Neural cell (in vitro differentiated cells): ENCODE data around the gene CYB561. TPM values are rescaled to one million over a fixed set of nuclear protein-coding genes. Genes with fewer than 3 reads are reported as not detected.
A peak's percentile ranks its signal among the peaks of the same experiment; 100 is the strongest.

Source experiments
- H2AFZ ChIP-seq: fragments of 200-600, 300-800 bp; sonication (generic), shearing (Covaris generic); 2 replicates; pipeline ENCODE4 v1.6.0; 2014; ENCODE audit warnings: low read depth, mild to moderate bottlenecking, antibody characterized with exemption, low read length, moderate library complexity
- H3F3A ChIP-seq: fragments of 200-600 bp; shearing (Covaris generic); 2 replicates; pipeline ENCODE4 v1.6.1; 2016; ENCODE audit warnings: mild to moderate bottlenecking, moderate library complexity, mixed read lengths, antibody characterized with exemption, low read length; ENCODE audit not compliant: insufficient read depth, poor library complexity, severe bottlenecking
- H3K27ac ChIP-seq: fragments of 200-600, 300-800 bp; sonication (generic), shearing (Covaris generic); 2 replicates; pipeline ENCODE4 v1.5.1; 2014; ENCODE audit warnings: mild to moderate bottlenecking, low read length, moderate library complexity
- H3K27me3 ChIP-seq: fragments of 300-800, 200-600 bp; sonication (generic), shearing (Covaris generic); 2 replicates; pipeline ENCODE4 v1.6.0; 2014; ENCODE audit warnings: mild to moderate bottlenecking, low read depth, low read length, moderate library complexity; ENCODE audit not compliant: insufficient read depth
- H3K36me3 ChIP-seq: fragments of 300-800, 200-600 bp; sonication (generic), shearing (Covaris generic); 2 replicates; pipeline ENCODE4 v1.5.1; 2014; ENCODE audit warnings: mild to moderate bottlenecking, antibody characterized with exemption, low read length, moderate library complexity; ENCODE audit not compliant: insufficient read depth
- H3K4me2 ChIP-seq: fragments of 300-800, 200-600 bp; sonication (generic), shearing (Covaris generic); 2 replicates; pipeline ENCODE4 v1.6.0; 2014; ENCODE audit warnings: mild to moderate bottlenecking, low read length
- H3K4me3 ChIP-seq: fragments of 300-800, 200-600 bp; sonication (generic), shearing (Covaris generic); 2 replicates; pipeline ENCODE4 v1.5.1; 2014; ENCODE audit warnings: mild to moderate bottlenecking, low read length, moderate library complexity
- H3K79me2 ChIP-seq: fragments of 200-600 bp; shearing (Covaris generic); replicated peaks from 2 replicates; pipeline ENCODE4 v1.6.0; 2014; ENCODE audit warnings: mild to moderate bottlenecking, low read length, moderate library complexity; ENCODE audit not compliant: insufficient read depth
- H3K9ac ChIP-seq: fragments of 300-800, 200-600 bp; sonication (generic), shearing (Covaris generic); 2 replicates; pipeline ENCODE4 v1.6.1; 2016; ENCODE audit warnings: mild to moderate bottlenecking, low read length, mixed read lengths
- H3K9me2 ChIP-seq: fragments of 200-600 bp; shearing (Covaris generic); 2 replicates; pipeline ENCODE4 v1.6.1; 2016; ENCODE audit warnings: mild to moderate bottlenecking, low read length, mixed read lengths; ENCODE audit not compliant: insufficient read depth
- H3K9me3 ChIP-seq: fragments of 200-600, 300-800 bp; sonication (generic), shearing (Covaris generic); 2 replicates; pipeline ENCODE4 v1.6.1; 2016; ENCODE audit warnings: mild to moderate bottlenecking, mixed run types, low read length, moderate library complexity, mixed read lengths
- H4K20me1 ChIP-seq: fragments of 200-600 bp; shearing (Covaris generic); 2 replicates; pipeline ENCODE4 v1.6.1; 2016; ENCODE audit warnings: mild to moderate bottlenecking, mixed run types; ENCODE audit not compliant: insufficient read depth
- CTCF ChIP-seq: fragments of 450-650 bp; IDR thresholded peaks from 2 replicates; pipeline ENCODE4 v1.5.1; 2014; ENCODE audit warnings: antibody characterized with exemption, mild to moderate bottlenecking, moderate library complexity; ENCODE audit not compliant: poor library complexity, severe bottlenecking
- EP300 ChIP-seq: fragments of 450-650 bp; conservative IDR thresholded peaks from 2 replicates; pipeline ENCODE4 v1.6.1; 2014; ENCODE audit warnings: antibody characterized with exemption, mild to moderate bottlenecking, moderate library complexity; ENCODE audit not compliant: poor library complexity, severe bottlenecking
- EZH2 ChIP-seq: fragments of 200-600, 300-800 bp; shearing (Covaris generic), sonication (generic); IDR thresholded peaks from 2 replicates; pipeline ENCODE4 v1.6.1; 2014; ENCODE audit warnings: antibody characterized with exemption, low read length, borderline replicate concordance, mild to moderate bottlenecking; ENCODE audit not compliant: insufficient read depth, poor library complexity, severe bottlenecking
- POLR2AphosphoS5 ChIP-seq: IDR thresholded peaks from 2 replicates; pipeline ENCODE4 v1.6.1; 2012
- REST ChIP-seq: IDR thresholded peaks from 2 replicates; pipeline ENCODE4 v1.6.1; 2012; ENCODE audit warnings: borderline replicate concordance
- SMC3 ChIP-seq: fragments of 450-650 bp; conservative IDR thresholded peaks from 2 replicates; pipeline ENCODE4 v1.6.1; 2014; ENCODE audit warnings: antibody characterized with exemption, mild to moderate bottlenecking, moderate library complexity; ENCODE audit not compliant: poor library complexity
- polyA plus RNA-seq: library from polyadenylated mRNA; depleted of rRNA; stranded (reverse); fragments of >200 nt; gene quantifications from 2 replicates; pipeline ENCODE4 v1.2.3, GENCODE V29; 2014

CYB561 gene
- polyA plus RNA-seq, 1 donor from 2014 or later: 15.7 TPM

GRCh38 chr17:63426917-63427308, 19.2 kb downstream of the CYB561 start:
- no peaks in the 10 kb centered on the region for H3K79me2 ChIP-seq
- H3K9me2 ChIP-seq: no peaks in the 10 kb centered on the region
- H3K27me3 ChIP-seq: no peaks in the 10 kb centered on the region
- H3K4me2 ChIP-seq: no peak overlapping the region
- no peak overlapping the region for H3K27ac ChIP-seq
- no peaks in the 10 kb centered on the region for H3F3A ChIP-seq
- H2AFZ ChIP-seq: no peak overlapping the region
- H3K4me3 ChIP-seq: no peak overlapping the region
- TF ChIP-seq CTCF (no peak), EP300 (no peak), REST (no peak)
- no peaks in the 10 kb centered on the region for H4K20me1 ChIP-seq
- H3K9ac ChIP-seq: no peak overlapping the region
- H3K36me3 ChIP-seq: no peaks in the 10 kb centered on the region
- no peaks in the 10 kb centered on the region for H3K9me3 ChIP-seq

- H4K20me1 ChIP-seq: no peaks in the 10 kb centered on the region
- peak overlapping the region; percentile 23 for H3K4me3 ChIP-seq
- no peak overlapping the region for H3K27ac ChIP-seq
- no peaks in the 10 kb centered on the region for H3K9me2 ChIP-seq
- H2AFZ ChIP-seq: no peak overlapping the region
- H3K9me3 ChIP-seq: no peaks in the 10 kb centered on the region
- TF ChIP-seq CTCF: no peak
- H3K79me2 ChIP-seq: no peaks in the 10 kb centered on the region
- H3K4me2 ChIP-seq: no peak overlapping the region
- H3K36me3 ChIP-seq: peaks cover under 1% of the 10 kb centered on the region
- H3K9ac ChIP-seq: no peak overlapping the region
- no peaks in the 10 kb centered on the region for H3K27me3 ChIP-seq
- no peaks in the 10 kb centered on the region for H3F3A ChIP-seq
These were observed 19.8 kb downstream of the CYB561 start for GRCh38 chr17:63426041-63426916.

GRCh38 chr17:63425483-63425882, 20.6 kb downstream of the CYB561 start:
- Histone ChIP-seq H3K27me3 (no peaks in the 10 kb centered on the region), H3K36me3 (peaks cover 9% of the 10 kb centered on the region), H3K79me2 (no peaks in the 10 kb centered on the region), H3F3A (no peaks in the 10 kb centered on the region), H3K27ac (no peak overlapping the region), H2AFZ (no peak overlapping the region), H3K9me3 (no peaks in the 10 kb centered on the region), H3K4me2 (no peak overlapping the region), H4K20me1 (no peaks in the 10 kb centered on the region), H3K9me2 (no peaks in the 10 kb centered on the region), H3K4me3 (peak overlapping the region; percentile 23), H3K9ac (no peak overlapping the region)
- no peak for TF ChIP-seq REST
- peak; percentile 96 for TF ChIP-seq CTCF
- TF ChIP-seq EZH2: no peak
- TF ChIP-seq SMC3: peak; percentile 93
- TF ChIP-seq POLR2AphosphoS5: peak; percentile 34
